C4-2B (cell line): ENCODE results near the gene KIF6.

Experiments
- CTCF ChIP-seq: fragments of 450-650 bp; conservative IDR thresholded peaks from 2 replicates; pipeline ENCODE4 v1.5.1; 2017; ENCODE audit warnings: mild to moderate bottlenecking
- ZFX ChIP-seq: fragments of 450-650 bp; IDR thresholded peaks from 2 replicates; pipeline ENCODE4 v1.6.1; 2017

GRCh38 chr6:39520411-39520810 lies 204.8 kb downstream of the KIF6 start:
- TF ChIP-seq CTCF (no peak), ZFX (no peak)
